ENCODE measurements around the gene EFHD2.
"Not testable (repeated sequence)": the region's sequence is repeated elsewhere in the genome, so short reads cannot be mapped to it uniquely, and the experiment has no call there.

EFHD2 gene, protein sequence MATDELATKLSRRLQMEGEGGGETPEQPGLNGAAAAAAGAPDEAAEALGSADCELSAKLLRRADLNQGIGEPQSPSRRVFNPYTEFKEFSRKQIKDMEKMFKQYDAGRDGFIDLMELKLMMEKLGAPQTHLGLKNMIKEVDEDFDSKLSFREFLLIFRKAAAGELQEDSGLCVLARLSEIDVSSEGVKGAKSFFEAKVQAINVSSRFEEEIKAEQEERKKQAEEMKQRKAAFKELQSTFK

DNA sequence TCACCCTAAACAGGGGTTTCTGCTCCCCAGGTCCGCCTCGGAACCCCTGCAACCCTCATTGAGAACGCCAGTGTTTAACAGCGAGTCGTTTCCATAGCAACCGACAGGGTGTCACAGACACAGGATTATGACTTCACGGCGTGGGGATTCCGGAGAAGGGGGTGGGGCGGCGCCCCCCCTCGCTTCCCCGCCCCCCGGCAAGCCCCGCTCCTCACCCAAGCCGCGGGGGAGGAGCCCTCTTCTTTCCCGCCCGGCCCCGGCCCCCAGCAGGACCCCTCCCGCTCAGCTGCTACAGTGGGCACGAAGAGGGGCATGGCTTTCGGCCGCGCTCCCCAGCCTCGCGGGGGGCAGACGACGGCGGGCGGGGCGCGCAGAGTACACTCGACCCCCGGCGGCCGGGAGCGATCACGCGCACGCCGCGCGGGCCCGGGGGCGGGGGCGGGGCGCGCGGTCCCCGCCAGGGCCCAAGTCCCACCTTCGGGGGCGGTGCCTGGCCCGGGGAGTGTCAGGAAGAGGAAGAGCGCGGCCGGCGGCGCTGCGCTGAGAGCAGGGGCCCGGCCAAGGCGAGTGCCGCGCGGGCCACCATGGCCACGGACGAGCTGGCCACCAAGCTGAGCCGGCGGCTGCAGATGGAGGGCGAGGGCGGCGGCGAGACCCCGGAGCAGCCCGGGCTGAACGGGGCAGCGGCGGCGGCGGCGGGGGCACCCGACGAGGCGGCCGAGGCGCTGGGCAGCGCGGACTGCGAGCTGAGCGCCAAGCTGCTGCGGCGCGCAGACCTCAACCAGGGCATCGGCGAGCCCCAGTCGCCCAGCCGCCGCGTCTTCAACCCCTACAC lies at the start of gene EFHD2:
Gene EFHD2 (plus strand): TSS at position 501 of the 835 bp plus-strand sequence. CDS start 84 bp downstream, at position 585.
- peak; percentile 58 for DNase-seq

DNA sequence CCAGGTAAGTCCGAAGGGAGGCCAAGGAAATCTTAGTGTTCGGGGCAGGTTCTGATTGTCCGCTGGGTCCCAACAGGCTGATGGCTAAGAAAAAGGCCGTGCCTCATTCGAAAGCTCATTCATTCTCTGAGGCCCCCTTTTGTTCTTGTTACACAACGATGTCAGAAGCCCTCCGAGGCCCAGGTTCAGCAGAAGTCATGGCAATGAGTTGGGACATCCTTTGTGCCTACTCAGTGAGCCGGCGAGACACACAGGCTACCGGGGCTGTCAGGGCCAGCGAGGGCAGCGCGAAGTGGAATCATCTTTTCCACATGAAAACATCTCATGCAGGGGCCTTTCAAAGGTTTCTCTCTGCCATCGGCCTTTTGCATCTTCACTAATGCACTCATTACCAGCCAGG lies 49.0 kb upstream of the EFHD2 start:
- no peak for DNase-seq

DNA sequence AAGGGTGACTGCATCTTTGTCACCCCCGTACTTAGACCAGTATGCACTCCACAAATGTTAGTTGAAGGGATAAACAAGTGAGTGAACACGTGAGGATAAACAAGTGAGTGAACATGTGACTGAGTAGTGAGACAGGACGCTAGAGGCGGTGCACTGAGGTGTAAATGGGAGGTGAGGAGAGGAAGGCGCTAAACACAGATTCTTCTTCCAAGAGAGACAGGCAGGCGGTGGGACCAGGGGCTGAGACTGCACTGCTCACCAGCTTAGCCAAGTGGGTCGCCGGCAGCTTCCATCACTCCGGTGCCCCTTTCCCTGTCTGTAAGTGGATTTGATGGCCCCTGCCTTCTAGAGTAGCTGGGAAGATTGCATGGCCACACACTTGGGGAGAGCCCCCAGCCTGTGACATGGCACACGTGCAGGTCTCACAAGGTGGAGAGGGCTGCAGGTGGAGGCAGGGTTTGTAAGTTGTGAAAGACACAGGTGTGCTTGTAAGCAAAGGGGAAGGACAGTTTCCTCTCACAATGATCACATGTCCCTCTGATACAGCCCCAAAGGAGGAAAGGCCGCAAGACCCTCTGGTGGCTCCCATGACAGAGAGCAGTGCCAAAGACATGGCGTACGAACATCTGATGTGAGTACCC lies 47.5 kb upstream of the EFHD2 start:
- no peak for DNase-seq

DNA sequence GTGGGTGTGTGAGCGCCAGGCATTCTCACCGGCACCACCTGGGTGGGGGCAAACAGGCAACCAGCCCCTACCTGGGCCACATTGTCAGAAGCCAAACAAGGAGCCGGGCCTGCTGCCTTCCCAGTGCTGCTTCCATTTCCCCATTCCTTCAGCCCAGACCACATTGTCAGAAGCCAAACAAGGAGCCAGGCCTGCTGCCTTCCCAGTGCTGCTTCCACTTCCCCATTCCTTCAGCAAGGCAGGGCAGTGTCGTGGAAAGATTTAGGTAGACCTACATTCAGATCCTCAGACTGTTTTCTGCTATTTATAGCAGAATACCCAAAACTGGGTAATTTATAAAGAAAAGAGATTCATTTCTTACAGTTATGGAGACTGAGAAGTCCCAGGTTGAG lies 47.0 kb upstream of the EFHD2 start:
- DNase-seq, result no peak

DNA sequence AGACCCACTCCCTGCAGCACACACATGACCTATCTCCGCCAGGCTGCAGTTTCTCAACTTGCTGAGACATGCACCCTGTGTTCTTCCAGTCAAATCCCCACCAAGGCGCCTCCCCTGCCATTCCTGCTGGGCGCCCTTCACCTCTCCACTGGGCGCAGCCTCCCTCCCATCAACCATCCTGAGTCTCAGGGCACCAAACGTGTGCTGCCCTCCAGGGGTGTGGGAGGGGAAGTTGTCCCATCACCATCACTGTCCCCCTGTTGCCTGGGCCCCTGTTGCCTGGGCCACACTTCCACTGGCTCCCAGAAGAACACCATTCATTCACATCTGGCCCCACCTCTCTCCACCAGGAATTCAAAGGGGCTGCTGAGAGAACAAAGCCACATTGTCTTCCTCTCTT lies 44.9 kb upstream of the EFHD2 start:
- no peak for DNase-seq

DNA sequence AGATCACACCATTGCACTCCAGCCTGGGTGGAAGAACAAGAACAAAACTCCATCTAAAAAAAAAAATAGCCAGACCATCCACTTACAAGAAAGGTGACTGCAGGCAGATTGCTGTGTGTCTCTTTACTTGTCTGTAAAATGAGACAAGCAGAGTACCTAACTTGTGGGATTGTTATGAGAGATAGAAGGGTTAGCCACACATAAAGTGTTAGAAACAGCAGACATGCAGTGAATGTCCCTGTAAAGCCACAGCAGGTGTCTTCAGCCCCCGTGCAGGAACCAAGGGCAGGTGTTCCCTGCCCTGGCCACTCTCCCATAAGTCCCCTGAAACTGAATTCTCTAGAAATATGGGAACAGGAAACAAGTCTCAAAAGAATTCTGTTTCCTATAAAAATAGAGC lies 40.8 kb upstream of the EFHD2 start:
- DNase-seq, result no peak

DNA sequence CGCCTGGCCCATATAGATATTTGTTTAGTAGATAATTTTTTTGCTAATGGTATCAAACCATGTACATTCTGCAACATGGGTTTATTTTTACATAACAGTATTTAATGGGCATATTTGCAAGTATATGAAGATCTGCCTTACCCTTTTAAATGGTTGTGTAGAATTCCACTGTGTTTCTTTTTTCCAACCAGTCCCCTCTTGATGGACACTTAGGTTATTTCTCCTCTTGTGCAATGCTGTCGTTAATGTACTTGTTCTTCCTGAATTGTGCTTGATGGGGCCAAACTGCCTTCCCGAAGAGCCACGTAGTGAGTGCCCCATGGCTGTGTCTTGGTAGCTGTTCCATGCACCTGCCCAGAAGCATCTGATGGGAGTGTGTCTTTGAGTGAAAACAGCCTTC lies 39.4 kb upstream of the EFHD2 start:
- no peak for DNase-seq

DNA sequence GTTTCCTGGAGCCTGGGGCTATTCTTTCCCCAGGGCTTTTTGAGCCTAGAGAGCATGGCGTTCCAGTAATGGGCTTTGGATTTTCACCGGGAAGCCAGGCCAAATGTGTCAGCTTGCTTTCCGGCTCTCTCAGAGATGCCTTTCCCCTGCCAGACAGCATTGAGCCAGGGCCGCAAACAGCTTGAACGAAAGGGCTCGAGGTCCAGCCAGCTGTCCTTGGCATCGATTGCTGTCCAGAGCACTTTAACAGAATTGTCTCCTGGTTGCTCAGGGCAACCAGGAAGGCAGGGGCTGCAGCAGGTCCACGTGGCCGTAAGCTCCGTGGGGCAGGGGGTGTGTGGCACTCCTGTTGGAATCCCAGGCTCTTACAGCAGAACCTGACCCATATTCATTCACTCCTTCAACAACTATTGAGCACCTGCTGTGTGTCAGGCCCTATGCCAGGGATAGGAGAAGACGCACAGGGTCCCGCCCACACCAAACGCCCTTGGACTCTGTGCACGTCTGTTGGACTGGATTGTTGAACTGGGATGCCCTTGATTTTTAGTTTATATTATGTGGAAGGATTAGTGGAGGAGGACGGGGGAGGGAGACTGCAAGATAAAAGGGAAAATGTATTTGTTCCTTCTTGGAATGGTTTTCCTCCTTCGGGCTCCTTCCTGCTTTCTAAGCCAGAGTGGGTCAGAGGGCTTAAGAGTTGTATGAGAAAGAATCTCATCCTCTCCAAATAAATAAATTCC lies 38.7 kb upstream of the EFHD2 start:
- DNase-seq, result no peak

DNA sequence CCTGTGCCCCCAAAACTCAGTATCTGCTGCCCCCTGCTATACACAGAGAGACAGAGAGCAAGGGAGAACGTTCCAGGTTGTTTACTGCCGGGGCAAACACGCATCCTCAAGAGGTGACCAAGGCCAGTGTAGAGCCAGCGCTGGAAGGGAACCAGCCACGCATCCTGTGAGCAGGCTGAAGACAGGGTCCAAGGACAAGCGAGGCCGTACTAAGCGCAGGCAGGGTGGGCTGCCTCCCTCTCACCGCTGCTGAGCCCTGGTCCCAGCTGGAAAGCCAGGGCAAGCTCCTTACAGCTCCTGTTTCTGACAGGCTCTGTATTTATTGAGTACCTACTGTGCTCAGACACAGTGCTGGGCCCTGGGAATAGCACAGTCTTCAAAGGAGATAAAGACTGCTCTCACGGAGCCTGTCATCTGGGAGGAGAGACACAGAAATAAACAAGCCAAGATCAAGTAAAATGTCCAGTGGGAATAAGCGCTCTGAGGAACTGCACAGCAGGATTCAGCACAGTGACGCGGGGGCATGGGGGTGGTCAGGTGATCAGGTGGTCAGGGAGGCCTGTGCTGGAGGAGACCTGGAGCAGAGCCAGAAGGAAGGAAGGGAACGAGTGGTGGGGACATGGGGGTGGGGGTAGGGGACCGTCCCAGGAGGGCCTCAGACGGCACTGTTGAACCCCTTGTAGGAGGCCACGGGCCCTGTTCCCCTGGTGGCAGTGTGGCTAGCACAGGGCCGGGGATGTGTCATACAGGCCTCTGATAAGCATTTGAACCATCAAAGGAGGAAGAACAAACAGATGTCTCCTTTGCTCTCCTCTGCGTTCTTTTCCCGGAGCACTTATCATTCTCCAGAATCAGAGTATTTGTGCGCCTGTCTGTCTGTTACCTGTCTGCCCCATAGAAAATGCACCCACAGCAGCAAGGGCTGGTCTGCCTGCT lies 37.8 kb upstream of the EFHD2 start:
- DNase-seq, result no peak

DNA sequence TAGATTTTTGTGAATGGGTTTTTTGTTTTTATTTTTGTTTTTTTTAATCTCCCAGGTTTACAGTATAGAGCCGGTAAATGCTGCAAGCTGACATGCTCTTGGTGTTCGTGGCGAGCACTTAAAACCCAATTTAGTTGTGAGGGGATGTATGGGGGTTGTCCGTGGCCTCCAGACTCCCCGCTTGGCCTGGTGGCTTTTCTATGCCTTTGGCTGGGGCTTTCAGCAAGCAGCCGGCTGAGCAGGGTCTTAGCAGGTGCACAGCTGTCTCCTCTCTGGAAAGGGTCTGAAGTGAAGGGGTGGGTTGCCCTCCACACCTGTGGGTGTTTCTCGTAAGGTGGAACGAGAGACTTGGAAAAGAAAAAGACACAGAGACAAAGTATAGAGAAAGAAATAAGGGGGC lies 31.0 kb upstream of the EFHD2 start:
- no peak for DNase-seq

DNA sequence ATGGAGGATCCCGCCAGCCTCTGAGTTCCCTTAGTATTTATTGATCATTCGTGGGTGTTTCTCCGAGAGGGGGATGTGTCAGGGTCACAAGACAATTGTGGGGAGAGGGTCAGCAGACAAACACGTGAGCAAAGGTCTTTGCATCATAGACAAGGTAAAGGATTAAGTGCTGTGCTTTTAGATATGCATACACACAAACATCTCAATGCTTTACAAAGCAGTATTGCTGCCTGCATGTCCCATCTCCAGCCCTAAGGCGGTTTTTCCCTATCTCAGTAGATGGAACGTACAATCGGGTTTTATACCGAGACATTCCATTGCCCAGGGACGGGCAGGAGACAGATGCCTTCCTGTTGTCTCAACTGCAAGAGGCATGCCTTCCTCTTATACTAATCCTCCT lies 30.5 kb upstream of the EFHD2 start:
- not testable (repeated sequence) for DNase-seq

DNA sequence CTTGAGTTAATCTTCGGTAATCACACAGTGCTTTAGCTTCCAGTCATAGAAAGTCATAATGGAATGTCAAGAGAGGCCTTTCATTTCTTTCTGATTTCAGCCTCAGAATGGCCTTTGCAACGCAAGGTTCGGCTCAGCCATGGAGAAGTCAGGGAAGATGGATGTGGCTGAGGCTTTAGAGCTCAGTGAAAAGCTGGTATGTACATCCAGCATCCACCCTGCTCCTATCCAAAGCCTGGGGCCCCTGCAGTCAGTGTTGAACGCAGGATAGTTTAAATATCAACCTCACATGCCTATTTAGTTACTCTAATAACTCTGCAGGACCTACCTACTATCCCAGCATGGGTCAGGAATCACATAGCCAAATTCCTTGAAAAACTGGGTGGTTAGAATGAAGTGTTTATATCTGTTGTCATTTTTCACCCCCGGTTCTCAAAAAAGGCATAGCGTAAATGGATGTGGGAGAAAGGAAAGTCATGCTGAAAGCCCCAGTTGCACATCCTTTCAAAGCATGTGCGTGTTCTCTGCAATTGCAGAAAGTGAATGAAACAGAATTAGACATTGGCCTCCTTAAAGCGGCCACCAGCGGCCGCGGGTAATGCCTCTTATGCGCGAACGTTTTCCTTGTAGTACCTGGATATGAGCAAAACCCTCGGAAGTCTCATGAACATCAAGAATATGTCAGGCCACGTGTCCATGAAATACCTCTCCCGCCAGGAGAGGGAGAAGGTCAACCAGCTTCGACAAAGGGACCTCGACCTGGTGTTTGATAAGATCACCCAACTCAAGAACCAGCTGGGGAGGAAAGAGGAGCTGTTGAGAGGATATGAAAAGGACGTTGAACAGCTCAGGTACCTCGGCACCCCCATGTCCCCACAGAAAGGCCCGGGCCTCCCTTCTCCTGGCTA lies 28.8 kb upstream of the EFHD2 start:
- no peak for DNase-seq

DNA sequence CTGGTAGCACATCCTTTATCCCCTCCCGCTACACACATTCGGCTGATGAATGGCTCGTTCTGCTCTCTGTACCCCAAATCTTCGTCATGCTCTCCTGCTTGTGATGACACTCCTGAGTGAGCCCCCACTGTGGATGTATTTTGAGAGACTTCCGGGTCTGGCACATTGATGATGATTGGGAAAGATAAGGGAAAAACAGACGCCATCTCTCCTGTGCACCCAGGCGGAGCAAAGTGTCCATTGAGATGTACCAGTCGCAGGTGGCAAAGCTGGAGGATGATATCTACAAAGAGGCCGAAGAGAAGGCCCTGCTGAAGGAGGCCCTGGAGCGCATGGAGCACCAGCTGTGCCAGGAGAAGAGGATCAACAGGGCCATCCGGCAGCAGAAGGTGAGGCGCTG lies 27.9 kb upstream of the EFHD2 start:
- DNase-seq, result no peak

DNA sequence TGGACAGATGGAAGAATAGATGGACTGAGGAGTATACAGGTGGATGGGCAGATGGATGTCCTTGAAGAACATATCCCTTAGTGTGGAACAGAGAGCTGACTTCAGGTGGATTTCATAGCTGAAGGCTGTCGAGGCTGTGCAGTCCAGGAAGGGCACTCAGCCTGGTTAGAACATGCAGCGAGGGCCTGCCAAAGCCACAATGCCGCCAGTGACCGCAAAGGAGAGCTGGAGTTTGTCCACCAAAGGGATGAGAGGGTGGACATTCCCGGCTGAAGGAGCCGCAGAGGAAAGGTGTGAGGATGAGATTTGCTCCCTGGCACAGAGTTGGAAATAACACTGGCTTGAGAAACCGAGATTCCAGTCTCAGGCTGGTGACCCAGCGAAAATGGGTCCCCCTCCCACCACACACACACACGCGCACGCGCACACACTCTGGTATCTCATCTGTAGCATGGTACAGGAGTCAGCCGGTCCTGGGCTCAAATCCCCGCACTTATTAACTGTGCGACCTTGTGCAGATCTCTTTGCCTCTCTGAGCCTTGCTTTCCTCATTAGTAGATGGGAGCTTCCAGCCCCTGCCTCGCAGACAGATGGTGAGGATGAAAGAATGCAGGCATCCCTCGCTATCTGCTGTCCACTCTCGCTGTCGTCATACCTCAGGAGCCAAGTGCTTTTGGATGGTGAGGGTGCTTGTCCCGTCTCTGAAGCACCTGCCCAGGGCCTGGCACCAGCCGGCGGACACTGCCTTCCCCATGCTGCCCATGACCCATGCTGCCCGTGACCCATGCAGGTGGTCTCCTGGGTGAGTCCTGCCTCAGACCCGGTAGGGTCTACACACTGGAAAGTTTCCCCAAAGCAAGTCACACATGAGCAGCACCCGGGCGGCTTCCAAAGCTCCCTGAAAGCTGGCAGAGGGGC lies 26.8 kb upstream of the EFHD2 start:
- DNase-seq, result no peak

DNA sequence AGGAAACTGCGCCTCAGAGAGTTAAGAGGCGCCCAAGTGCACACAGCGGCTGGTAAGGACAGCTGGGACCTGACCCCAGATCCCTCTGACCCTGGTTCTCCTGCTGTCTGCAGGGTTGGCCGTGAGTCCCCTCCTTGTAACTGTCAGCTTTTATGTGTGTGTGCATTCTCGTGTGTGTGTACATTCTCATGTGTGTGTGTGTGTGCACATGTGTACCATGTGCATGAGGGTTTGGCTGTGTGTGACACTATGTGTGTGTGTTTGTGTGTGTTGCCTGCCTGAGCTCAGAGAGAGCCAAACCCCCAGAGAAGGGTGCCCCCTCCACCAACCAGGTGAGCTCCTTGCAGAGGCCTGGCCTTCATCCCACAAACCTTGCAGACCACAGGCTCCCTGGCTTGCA lies 25.9 kb upstream of the EFHD2 start:
- DNase-seq, result no peak

DNA sequence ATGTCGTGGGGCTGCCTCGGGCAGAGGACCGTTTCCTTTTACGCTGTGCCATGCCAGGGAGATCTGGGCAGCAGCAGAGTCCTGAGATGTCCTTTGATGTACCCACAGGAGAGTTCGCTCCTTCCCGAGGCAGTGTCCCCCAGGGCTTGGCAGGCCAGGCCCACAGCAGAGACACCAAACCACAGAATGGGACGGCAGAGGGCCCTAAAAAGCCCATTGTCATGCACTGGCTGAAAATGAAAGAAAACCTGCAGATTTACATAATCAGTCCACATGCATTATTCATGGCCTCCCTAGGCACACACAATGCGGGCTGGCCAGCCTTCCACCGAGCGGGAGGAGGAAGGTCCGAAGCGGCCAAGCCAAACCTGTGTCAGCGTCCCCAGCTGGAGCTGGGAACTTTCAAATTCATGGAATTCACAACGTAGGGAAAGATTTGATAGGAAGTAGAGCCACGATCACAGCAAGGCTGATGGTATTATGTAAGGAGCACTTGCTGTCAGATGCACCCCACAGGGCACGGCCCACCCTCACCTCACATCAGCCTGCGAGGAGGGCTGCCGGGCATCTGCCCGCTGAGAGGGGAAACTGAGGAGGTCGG lies 25.3 kb upstream of the EFHD2 start:
- no peak for DNase-seq

DNA sequence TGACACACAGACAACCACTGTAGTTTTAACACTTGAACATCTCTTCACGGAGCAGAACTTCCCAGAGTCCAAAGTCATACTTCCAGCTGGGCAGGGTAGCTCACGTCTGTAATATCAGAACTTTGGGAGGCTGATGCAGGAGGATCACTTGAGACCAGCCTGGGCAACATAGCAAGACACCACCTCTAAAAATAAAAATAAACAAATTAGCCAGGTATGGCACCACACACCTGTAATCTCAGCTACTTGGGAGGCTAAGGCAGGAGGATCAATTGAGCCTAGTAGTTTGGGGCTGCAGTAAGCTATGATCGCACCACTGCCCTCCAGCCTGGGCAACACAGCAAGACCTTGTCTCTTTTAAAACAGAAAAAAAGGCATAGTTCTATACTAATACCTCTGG lies 24.3 kb upstream of the EFHD2 start:
- DNase-seq, result no peak

DNA sequence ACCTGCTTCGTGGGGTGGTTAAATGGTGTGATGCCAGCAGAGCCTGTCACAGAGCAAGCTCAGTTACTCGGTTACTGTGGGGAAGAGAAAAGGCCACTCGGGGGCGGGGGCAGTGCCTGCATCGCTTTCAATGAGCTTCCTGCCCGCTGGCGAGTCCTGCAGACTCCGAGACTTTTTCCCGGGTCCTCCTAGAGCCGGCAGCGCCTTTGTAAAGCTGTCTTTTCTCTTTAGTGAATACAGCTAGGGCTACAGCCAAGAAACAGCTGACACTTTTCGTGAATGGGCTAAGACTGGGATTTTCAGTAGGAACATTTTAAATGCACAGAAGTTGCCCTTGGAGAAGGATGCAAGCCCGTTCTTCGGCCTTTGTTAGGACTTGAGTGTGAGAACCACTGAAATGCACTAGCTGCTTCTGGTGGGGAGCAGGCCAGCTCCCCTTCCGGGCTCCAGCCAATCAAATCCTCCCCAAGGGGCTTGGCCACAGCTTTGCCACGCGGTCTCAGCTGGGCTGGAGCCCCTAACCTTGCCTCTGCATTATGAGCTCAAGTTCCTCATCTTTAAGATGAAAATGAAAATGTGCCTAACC lies 23.4 kb upstream of the EFHD2 start:
- no peak for DNase-seq

DNA sequence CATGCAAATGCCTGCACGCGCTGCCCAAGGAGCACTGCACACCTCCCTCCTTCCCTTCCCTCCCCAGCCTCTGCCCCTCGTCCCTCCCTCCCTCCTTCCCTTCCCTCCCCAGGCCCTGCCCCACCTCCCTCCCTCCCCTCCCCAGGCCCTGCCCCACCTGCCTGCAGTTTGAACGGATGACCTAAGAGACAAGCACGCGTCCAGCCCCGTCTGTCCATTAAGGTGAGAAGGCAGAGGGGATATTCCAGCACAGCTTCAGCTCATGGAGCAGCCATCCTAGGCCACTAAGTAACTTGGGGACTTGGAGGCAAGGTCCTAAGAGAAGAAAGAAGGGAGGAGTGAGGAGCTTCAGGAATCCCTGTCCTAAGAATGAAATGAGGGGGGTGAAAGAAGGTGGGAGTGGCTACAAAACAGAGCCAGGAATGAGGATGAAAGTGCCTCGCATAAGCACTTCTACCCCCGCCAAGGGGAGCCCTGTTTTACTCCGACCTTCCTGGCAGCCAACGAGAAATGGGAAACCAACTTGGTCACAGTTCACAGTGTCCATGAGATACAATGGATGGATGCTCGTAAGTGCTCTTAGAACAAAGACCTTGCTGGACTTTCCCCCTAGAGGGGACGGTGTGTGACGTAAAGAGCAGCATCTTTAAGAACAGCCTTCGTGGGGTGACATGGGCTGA lies 21.3 kb upstream of the EFHD2 start:
- no peak for DNase-seq
